Inflammatory macrophage treated with lipopolysaccharide for 4 hours (primary cell): ENCODE results near the gene FARP1.

Source experiments
- DNase-seq: peaks from one replicate; pipeline ENCODE4 v3.0.0-alpha.2; 2020

The FARP1 gene

GRCh38 chr13:98313023-98313921 lies 170.4 kb downstream of the FARP1 start:
- DNase-seq = no peak

GRCh38 chr13:98313922-98314292 lies 171.0 kb downstream of the FARP1 start:
- no peak for DNase-seq

GRCh38 chr13:98315466-98315865 lies 172.6 kb downstream of the FARP1 start:
- no peak for DNase-seq

GRCh38 chr13:98315902-98316301 lies 173.0 kb downstream of the FARP1 start:
- DNase-seq = no peak

- no peak for DNase-seq
Observed at GRCh38 chr13:98317573-98318171, 174.8 kb downstream of the FARP1 start.

GRCh38 chr13:98318263-98318878 lies 175.5 kb downstream of the FARP1 start:
- no peak for DNase-seq

- no peak for DNase-seq
Observed at GRCh38 chr13:98320561-98321105, 177.7 kb downstream of the FARP1 start.

- no peak for DNase-seq
Observed at GRCh38 chr13:98321395-98321794, 178.5 kb downstream of the FARP1 start.

- no peak for DNase-seq
Observed at GRCh38 chr13:98322091-98322718, 179.3 kb downstream of the FARP1 start.

GRCh38 chr13:98324105-98324504 lies 181.2 kb downstream of the FARP1 start:
- no peak for DNase-seq

- no peak for DNase-seq
Observed at GRCh38 chr13:98325724-98326123, 182.8 kb downstream of the FARP1 start.

GRCh38 chr13:98326291-98326690 lies 183.4 kb downstream of the FARP1 start:
- DNase-seq = no peak

- DNase-seq = no peak
Observed at GRCh38 chr13:98327371-98328270, 184.7 kb downstream of the FARP1 start.

- DNase-seq = no peak
Observed at GRCh38 chr13:98328511-98328910, 185.6 kb downstream of the FARP1 start.

- DNase-seq = no peak
Observed at GRCh38 chr13:98332222-98332621, 189.3 kb downstream of the FARP1 start.

- no peak for DNase-seq
Observed at GRCh38 chr13:98332691-98333090, 189.8 kb downstream of the FARP1 start.

- DNase-seq = no peak
Observed at GRCh38 chr13:98333486-98333885, 190.6 kb downstream of the FARP1 start.

GRCh38 chr13:98334620-98335205 lies 191.8 kb downstream of the FARP1 start:
- no peak for DNase-seq

GRCh38 chr13:98335721-98336120 lies 192.8 kb downstream of the FARP1 start:
- DNase-seq = no peak

GRCh38 chr13:98338310-98338709 lies 195.4 kb downstream of the FARP1 start:
- DNase-seq = no peak

GRCh38 chr13:98339684-98340425 lies 197.0 kb downstream of the FARP1 start:
- no peak for DNase-seq
